K562 (cell line): Measurements from ENCODE around the gene UPF2. TPM values are rescaled to one million over a fixed set of nuclear protein-coding genes. Genes with fewer than 3 reads are reported as not detected.

Experiments used
- ATAC-seq: fragments of 200-7000 bp; cut with Tn5 transposase; 3 replicates; pipeline ENCODE4 v1.9.1; 2020; ENCODE audit warnings: moderate library complexity
- BruUV-seq: library from RNA; stranded (reverse); fragments of 400-500 nt; replicated peaks from 2 replicates; lab custom pipeline; 2021; lab: Mats Ljungman, UMichigan
- CTCF ChIA-PET: fragments of 300-600 bp; formaldehyde crosslinking; extraction: SDS; loops from one replicate; lab custom pipeline; 2021; ENCODE audit warnings: low intra/inter-chr PET ratio; lab: Yijun Ruan, JAX
- POLR2A ChIA-PET: fragments of 300-600, 350-650 bp; sonication (Branson Sonifier 250); formaldehyde crosslinking; extraction: SDS; loops from one replicate; lab custom pipeline; 2021; ENCODE audit warnings: antibody characterized with exemption, inconsistent platforms; lab: Yijun Ruan, JAX
- DNase-seq, 4 experiments: peaks; one replicate each; pipeline versions ENCODE4 v3.0.0 to v3.0.0-alpha.2; 2011 to 2018; ENCODE audit warnings: low spot score in 3 of 4, mixed read lengths in 3 of 4; ENCODE audit errors: extremely low read depth in 1 of 4
- FAIRE-seq: peaks from 2 replicates; lab custom pipeline; 2011; peaks lifted over from hg19 to GRCh38; lab: Jason Lieb, UNC
- H2AFZ ChIP-seq: 2 replicates; pipeline ENCODE4 v1.6.0; 2011; ENCODE audit warnings: low read depth, low read length, control low read depth, inconsistent platforms
- H3K27ac ChIP-seq: fragments of 200-600 bp; 3 replicates; pipeline ENCODE4 v1.8.0; 2011; ENCODE audit warnings: low read depth, mild to moderate bottlenecking, control low read depth, inconsistent platforms, low read length, moderate library complexity, mixed read lengths; ENCODE audit errors: extremely low read depth
- H3K27me3 ChIP-seq, 2 experiments: fragments of 300-600 bp in 1 of 2; 2 replicates in 1 of 2; 3 replicates in 1 of 2; pipeline versions ENCODE4 v1.6.0 to v1.8.0; 2011; ENCODE audit warnings: inconsistent platforms in 2 of 2, low read length in 2 of 2, mild to moderate bottlenecking in 1 of 2, mixed read lengths in 1 of 2, moderate library complexity in 1 of 2; ENCODE audit not compliant: control insufficient read depth in 2 of 2, insufficient read depth in 2 of 2
- H3K36me3 ChIP-seq: fragments of 300-600 bp; 3 replicates; pipeline ENCODE4 v1.8.0; 2011; ENCODE audit warnings: mild to moderate bottlenecking, low read length, inconsistent platforms; ENCODE audit not compliant: control insufficient read depth, insufficient read depth
- H3K4me1 ChIP-seq, 2 experiments: fragments of 200-600 bp in 1 of 2; replicated peaks in 1 of 2; 2 replicates in 1 of 2; 3 replicates in 1 of 2; pipeline versions ENCODE4 v1.5.1 to v1.8.0; 2011; ENCODE audit warnings: inconsistent platforms in 2 of 2, low read length in 2 of 2, mild to moderate bottlenecking in 1 of 2, mixed read lengths in 1 of 2, moderate library complexity in 1 of 2; ENCODE audit not compliant: control insufficient read depth in 2 of 2, insufficient read depth in 2 of 2
- H3K4me2 ChIP-seq: 2 replicates; pipeline ENCODE4 v1.6.1; 2011; ENCODE audit warnings: low read length, control low read depth, inconsistent platforms, mixed read lengths; ENCODE audit not compliant: insufficient read depth
- H3K4me3 ChIP-seq: fragments of 200-600 bp; sonication (generic), shearing (Covaris generic); 2 replicates; pipeline ENCODE4 v1.5.1; 2016; ENCODE audit warnings: control low read depth, inconsistent platforms
- H3K79me2 ChIP-seq: fragments of 200-600 bp; 3 replicates; pipeline ENCODE4 v1.8.0; 2011; ENCODE audit warnings: low read length, inconsistent platforms; ENCODE audit not compliant: control insufficient read depth, insufficient read depth
- H3K9ac ChIP-seq, 2 experiments: 2 replicates each; pipeline versions ENCODE4 v1.6.0 to v1.6.1; 2011; ENCODE audit warnings: low read depth in 2 of 2, low read length in 2 of 2, control low read depth in 1 of 2, inconsistent platforms in 1 of 2, mild to moderate bottlenecking in 1 of 2, mixed read lengths in 1 of 2; ENCODE audit not compliant: insufficient read depth in 1 of 2
- H3K9me1 ChIP-seq: one replicate; pipeline ENCODE4 v1.6.0; 2011; ENCODE audit warnings: inconsistent platforms, mild to moderate bottlenecking, low read length, moderate library complexity; ENCODE audit not compliant: control insufficient read depth, insufficient read depth
- H3K9me3 ChIP-seq: replicated peaks from 2 replicates; pipeline ENCODE4 v1.5.1; 2011; ENCODE audit warnings: low read depth, low read length, inconsistent platforms; ENCODE audit not compliant: control insufficient read depth, insufficient read depth
- H4K20me1 ChIP-seq: replicated peaks from 2 replicates; pipeline ENCODE4 v1.6.1; 2011; ENCODE audit warnings: low read length, inconsistent platforms, mixed read lengths; ENCODE audit not compliant: control insufficient read depth, insufficient read depth
- BHLHE40 ChIP-seq: IDR thresholded peaks from 2 replicates; pipeline ENCODE4 v1.6.1; 2011; ENCODE audit warnings: low read length, improper control_type of control experiment
- CHCHD3 ChIP-seq: fragments of 250-450 bp; sonication (Bioruptor Pico); IDR thresholded peaks from 2 replicates; pipeline ENCODE4 v2.1.2; 2022; ENCODE audit warnings: mild to moderate bottlenecking
- COPS2 ChIP-seq: fragments of 450-650 bp; conservative IDR thresholded peaks from 2 replicates; pipeline ENCODE4 v1.6.1; 2016; ENCODE audit warnings: mild to moderate bottlenecking, moderate library complexity
- GATAD2B ChIP-seq: fragments of 450-650 bp; IDR thresholded peaks from 2 replicates; pipeline ENCODE4 v1.6.1; 2017; ENCODE audit warnings: mild to moderate bottlenecking, borderline replicate concordance
- HCFC1 ChIP-seq: IDR thresholded peaks from 2 replicates; pipeline ENCODE4 v1.6.1; 2012; ENCODE audit warnings: low read depth, low read length, improper control_type of control experiment
- PHB2 ChIP-seq: fragments of 450-650 bp; IDR thresholded peaks from 2 replicates; pipeline ENCODE4 v1.6.1; 2017; ENCODE audit warnings: low read depth
- PML ChIP-seq: IDR thresholded peaks from 2 replicates; pipeline ENCODE4 v1.6.1; 2012; ENCODE audit warnings: low read length, inconsistent platforms
- SMAD4 ChIP-seq: fragments of 250-450 bp; sonication (Bioruptor Pico); conservative IDR thresholded peaks from 2 replicates; pipeline ENCODE4 v1.8.0; 2021; ENCODE audit warnings: inconsistent platforms, mild to moderate bottlenecking, moderate library complexity
- ZNF224 ChIP-seq: sonication (generic); formaldehyde crosslinking; IDR thresholded peaks from 2 replicates; pipeline ENCODE4 v1.8.0; 2022; ENCODE audit warnings: mild to moderate bottlenecking, missing genetic modification reagents
- ZNF24 ChIP-seq: fragments of 450-650 bp; IDR thresholded peaks from 2 replicates; pipeline ENCODE4 v1.6.1; 2016
- ZNF764 ChIP-seq: fragments of 250-450 bp; sonication (Bioruptor Pico); IDR thresholded peaks from 2 replicates; pipeline ENCODE4 v1.4.0; 2020; ENCODE audit warnings: low read depth, mild to moderate bottlenecking, moderate library complexity
- WGBS: fragments of 100-300 bp; shearing (Covaris generic); methylation state at CpG from one replicate; pipeline ENCODE4 v1.1.6; 2016; ENCODE audit warnings: low coverage, mixed read lengths; ENCODE audit not compliant: insufficient coverage; ENCODE audit errors: missing lambda C conversion rate; 5-methylcytosine and 5-hydroxymethylcytosine counted together
- in situ Hi-C: fragments of 300-500 bp; cut with MboI; formaldehyde crosslinking; loops from 4 replicates; pipeline ENCODE4 v1.15.0; 2018; ENCODE audit warnings: inconsistent platforms, mixed read lengths
- intact Hi-C: fragments of 100-400 bp; cut with micrococcal nuclease; formaldehyde crosslinking; loops from 2 replicates; pipeline ENCODE4 v1.14.2; 2022
- polyA plus RNA-seq, 8 experiments: library from polyadenylated mRNA; depleted of rRNA in 4 of 8; stranded (reverse) in 5 of 8; unstranded in 3 of 8; fragments of >200 nt; fragmentation: Nextera tagmentation in 2 of 8; fragmentation: Illumina TruSeq in 1 of 8; extraction: Ambion mirVana in 2 of 8; extraction: Trizol in 1 of 8; gene quantifications; 2 replicates each; pipeline versions ENCODE4 v1.2.1 to v1.2.3, GENCODE V29; 2011 to 2014; ENCODE audit warnings: inconsistent platforms in 1 of 8, missing spikeins in 1 of 8
- total RNA-seq, 7 experiments: library from RNA; depleted of rRNA in 6 of 7; stranded (reverse); fragments of >200 nt in 6 of 7; fragmentation: Illumina TruSeq in 2 of 7; extraction: Trizol in 2 of 7; gene quantifications; 2 replicates each; pipeline versions ENCODE4 v1.2.1 to v1.2.3, GENCODE V29; 2011 to 2021; ENCODE audit warnings: low replicate concordance in 1 of 7
- TF ChIP-seq, protein P1 (sequence below): fragments of 450-650 bp; IDR thresholded peaks from 2 replicates; pipeline ENCODE4 v1.6.1; 2016; ENCODE audit warnings: low read depth
- TF ChIP-seq, protein P2 (sequence below): fragments of 250-450 bp; sonication (Bioruptor Pico); IDR thresholded peaks from 2 replicates; pipeline ENCODE4 v1.4.0; 2020; ENCODE audit warnings: mild to moderate bottlenecking, moderate library complexity

Gene UPF2
- total and polyA plus RNA-seq, 9 of the 15 experiments (the other 6 are each of a cell fraction or from before 2014, with no cell fraction given) = 13.9 to 37.7 (median 23.7) TPM

DNA sequence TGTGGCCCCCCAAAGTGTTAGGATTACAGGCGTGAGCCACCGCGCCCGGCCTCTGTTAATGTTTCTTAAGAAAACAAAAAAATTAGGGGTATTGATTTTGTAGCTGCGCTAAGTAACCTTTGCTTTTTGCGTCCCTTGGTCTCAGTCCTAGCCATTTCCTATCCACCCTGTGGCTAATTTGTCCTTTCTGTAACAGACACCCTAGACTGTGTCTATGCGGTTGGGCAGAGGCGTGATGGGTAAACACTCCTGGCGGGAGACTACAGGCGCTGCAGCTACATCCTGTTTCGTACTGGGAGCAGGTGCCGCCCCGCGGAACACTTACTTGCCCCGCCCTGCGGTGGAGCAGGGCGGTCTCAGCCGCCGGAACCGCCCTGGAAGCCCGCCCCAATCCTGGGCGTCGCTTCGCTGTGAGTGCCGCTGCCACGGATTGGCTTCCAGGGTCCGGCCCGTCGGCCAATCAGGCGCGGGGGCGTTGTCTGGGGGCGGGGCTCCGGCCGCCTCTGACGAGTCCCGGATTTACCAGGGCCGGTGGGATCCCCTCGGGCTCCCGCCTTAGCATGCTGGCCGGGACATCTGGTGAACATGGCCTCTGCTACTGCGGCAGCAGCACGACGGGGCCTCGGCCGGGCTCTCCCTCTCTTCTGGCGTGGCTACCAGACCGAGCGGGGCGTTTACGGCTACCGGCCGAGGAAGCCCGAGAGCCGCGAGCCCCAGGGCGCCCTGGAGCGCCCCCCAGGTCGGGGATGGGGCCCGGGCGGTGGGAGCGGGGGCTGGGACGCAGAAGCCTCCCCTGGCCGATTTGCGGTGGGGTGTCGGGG is 26.1 kb upstream of the UPF2 start, which contains the start of gene DHTKD1:
TSS of gene DHTKD1 (plus strand) at position 506 of the 821 bp plus-strand sequence. CDS start at position 586, 80 bp downstream.
- BruUV-seq = no TSS peak
- WGBS = 8% methylated on average over 53 of the region's 66 CpGs
- peaks cover 13 to 27% of the 10 kb centered on the region in 2 experiments; a peak in 4 of 5 replicates for H3K4me1 ChIP-seq
- in situ Hi-C loops = no loop called here
- peaks cover 14% of the 10 kb centered on the region for H3K79me2 ChIP-seq
- POLR2A ChIA-PET = interaction anchor here (0.6 to 1.5 kb wide), 3 partner anchors 16 to 428 kb away, joined by 3 read pairs; no protein-coding TSS in a partner anchor
- peak within 1 kb of the TSS; percentile 77 to 92 for H3K9ac ChIP-seq
- H2AFZ ChIP-seq = peak within 1 kb of the TSS; percentile 91
- H3K27me3 ChIP-seq = no peaks in the 10 kb centered on the region
- H3K4me3 ChIP-seq = peak within 1 kb of the TSS; percentile 99
- H3K4me2 ChIP-seq = peak within 1 kb of the TSS; percentile 82
- H3K9me3 ChIP-seq = no peaks in the 10 kb centered on the region
- intact Hi-C loops = loop anchor here (2.0 kb wide), 1 partner anchor 26 kb away; the partner anchor contains the start of gene UPF2
- no peaks in the 10 kb centered on the region for H3K36me3 ChIP-seq
- ATAC-seq (peak; percentile 99), DNase-seq (peak; percentile 99), FAIRE-seq (peak; percentile 94)
- no peaks in the 10 kb centered on the region for H3K9me1 ChIP-seq
- CTCF ChIA-PET = no interaction called here
- peak within 1 kb of the TSS; percentile 73 for H3K27ac ChIP-seq
- no peaks in the 10 kb centered on the region for H4K20me1 ChIP-seq
- TF ChIP-seq ZNF224 (no peak), CHCHD3 (no peak), GATAD2B (no peak), BHLHE40 (peak; percentile 72), COPS2 (no peak), SMAD4 (CRISPR knock-in tag) (peak; percentile 93), PML (peak; percentile 29; the same call in 1 of the 2 replicates), ZNF24 (no peak), PHB2 (no peak), ZNF764 (CRISPR knock-in tag) (no peak), HCFC1 (no peak)
- TF ChIP-seq, protein P1, sequence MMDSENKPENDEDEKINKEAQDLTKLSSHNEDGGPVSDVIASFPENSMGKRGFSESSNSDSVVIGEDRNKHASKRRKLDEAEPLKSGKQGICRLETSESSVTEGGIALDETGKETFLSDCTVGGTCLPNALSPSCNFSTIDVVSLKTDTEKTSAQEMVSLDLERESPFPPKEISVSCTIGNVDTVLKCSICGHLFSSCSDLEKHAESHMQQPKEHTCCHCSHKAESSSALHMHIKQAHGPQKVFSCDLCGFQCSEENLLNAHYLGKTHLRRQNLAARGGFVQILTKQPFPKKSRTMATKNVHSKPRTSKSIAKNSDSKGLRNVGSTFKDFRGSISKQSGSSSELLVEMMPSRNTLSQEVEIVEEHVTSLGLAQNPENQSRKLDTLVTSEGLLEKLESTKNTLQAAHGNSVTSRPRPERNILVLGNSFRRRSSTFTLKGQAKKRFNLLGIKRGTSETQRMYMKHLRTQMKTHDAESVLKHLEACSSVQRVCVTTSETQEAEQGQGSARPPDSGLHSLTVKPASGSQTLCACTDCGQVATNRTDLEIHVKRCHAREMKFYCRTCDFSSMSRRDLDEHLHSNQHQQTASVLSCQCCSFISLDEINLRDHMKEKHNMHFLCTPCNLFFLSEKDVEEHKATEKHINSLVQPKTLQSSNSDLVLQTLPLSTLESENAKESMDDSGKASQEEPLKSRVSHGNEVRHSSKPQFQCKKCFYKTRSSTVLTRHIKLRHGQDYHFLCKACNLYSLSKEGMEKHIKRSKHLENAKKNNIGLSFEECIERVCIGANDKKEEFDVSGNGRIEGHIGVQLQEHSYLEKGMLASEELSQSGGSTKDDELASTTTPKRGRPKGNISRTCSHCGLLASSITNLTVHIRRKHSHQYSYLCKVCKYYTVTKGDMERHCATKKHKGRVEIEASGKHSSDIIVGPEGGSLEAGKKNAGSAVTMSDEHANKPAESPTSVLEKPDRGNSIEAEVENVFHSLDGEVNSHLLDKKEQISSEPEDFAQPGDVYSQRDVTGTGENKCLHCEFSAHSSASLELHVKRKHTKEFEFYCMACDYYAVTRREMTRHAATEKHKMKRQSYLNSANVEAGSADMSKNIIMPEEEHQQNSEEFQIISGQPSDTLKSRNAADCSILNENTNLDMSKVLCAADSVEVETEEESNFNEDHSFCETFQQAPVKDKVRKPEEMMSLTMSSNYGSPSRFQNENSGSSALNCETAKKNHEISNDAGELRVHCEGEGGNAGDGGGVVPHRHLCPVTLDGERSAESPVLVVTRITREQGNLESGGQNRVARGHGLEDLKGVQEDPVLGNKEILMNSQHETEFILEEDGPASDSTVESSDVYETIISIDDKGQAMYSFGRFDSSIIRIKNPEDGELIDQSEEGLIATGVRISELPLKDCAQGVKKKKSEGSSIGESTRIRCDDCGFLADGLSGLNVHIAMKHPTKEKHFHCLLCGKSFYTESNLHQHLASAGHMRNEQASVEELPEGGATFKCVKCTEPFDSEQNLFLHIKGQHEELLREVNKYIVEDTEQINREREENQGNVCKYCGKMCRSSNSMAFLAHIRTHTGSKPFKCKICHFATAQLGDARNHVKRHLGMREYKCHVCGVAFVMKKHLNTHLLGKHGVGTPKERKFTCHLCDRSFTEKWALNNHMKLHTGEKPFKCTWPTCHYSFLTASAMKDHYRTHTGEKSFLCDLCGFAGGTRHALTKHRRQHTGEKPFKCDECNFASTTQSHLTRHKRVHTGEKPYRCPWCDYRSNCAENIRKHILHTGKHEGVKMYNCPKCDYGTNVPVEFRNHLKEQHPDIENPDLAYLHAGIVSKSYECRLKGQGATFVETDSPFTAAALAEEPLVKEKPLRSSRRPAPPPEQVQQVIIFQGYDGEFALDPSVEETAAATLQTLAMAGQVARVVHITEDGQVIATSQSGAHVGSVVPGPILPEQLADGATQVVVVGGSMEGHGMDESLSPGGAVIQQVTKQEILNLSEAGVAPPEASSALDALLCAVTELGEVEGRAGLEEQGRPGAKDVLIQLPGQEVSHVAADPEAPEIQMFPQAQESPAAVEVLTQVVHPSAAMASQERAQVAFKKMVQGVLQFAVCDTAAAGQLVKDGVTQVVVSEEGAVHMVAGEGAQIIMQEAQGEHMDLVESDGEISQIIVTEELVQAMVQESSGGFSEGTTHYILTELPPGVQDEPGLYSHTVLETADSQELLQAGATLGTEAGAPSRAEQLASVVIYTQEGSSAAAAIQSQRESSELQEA = no peak
- TF ChIP-seq, protein P2, sequence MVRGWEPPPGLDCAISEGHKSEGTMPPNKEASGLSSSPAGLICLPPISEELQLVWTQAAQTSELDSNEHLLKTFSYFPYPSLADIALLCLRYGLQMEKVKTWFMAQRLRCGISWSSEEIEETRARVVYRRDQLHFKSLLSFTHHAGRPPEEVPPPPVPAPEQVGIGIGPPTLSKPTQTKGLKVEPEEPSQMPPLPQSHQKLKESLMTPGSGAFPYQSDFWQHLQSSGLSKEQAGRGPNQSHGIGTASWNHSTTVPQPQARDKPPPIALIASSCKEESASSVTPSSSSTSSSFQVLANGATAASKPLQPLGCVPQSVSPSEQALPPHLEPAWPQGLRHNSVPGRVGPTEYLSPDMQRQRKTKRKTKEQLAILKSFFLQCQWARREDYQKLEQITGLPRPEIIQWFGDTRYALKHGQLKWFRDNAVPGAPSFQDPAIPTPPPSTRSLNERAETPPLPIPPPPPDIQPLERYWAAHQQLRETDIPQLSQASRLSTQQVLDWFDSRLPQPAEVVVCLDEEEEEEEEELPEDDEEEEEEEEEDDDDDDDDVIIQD (CRISPR knock-in tag) = no peak
